ENCODE results near the gene HJURP.

Gene HJURP

GRCh38 chr2:233830111-233830802 lies 24.1 kb downstream of the HJURP start:
- no peak for DNase-seq

DNA sequence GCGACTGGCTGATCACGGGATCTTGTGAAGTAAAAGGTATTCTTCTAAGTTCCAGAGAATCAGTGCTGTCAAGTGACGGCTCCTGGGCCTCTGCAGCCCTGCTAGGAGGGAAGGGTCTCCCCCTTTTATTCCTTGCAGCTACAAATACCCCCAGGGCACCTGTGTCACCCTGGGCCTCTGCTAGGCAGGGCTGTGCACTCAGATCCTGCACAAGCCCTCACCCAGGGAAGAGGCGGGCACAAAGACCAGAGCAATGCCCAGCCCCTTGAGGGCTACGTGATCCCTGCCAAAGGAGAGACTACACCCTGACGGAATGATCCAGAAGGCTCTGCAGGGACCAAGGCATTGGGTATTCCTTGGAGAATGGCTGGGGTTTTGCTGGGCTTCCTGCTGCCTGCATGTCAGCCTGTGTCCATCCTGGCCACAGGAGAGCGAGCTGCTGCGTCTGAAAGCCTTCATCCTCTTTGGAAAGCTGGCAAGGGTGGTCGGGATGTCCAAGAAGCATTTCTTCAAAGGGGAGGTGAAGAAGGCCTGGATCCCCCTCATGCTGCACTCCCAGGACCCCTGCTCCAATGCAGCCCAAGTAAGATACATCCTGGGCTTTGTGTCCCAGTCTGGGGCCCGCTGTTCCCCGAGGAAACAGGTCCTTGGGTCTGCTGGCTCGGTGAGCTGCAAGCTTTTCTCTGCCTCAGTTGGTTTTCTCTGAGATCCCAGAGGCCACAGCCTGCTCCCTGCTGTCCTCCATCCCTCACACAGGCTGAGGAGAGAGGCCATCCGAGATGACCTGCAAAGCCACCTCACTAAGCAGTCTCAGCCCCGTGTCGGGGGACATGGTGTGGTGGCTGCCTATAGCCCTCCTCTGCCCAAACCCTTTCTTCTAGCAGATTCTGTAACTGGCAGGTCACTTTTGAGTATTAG lies 24.9 kb downstream of the HJURP start:
- DNase-seq, result no peak

DNA sequence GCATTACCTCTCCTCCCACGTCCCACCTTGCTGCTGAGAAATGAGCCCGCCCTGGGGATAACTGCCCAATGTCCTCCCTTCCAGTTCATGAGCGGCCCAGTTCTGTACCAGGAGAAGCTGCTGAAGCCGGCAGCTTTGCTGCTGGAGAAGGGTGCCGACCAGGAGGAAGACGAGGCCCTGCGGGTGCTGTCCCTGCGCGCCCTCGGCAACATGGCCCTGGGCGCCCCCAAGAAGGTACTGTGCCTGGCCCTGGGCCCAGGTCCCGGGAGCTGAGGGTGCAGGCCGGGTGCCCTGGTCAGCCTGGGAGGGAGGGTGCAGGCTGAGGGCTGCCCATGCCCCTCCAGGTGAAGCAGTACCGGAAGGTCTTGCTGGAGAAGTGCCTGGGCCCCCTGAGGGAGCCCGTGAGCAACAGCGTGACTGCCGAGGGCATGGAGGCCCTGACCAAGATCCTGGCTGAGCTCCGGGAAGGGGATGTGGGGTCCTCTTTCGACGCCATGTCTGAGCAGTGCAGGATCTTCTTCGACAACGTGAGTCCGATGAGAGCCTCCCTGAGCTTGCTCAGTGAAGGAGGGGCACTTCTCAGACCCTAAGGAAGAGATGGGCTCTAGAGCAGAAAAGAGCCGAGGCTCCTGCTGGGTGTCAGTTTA lies 25.7 kb downstream of the HJURP start:
- no peak for DNase-seq

GRCh38 chr2:233824373-233824772 lies 30.0 kb downstream of the HJURP start:
- no peak for DNase-seq

GRCh38 chr2:233823731-233824121 lies 30.6 kb downstream of the HJURP start:
- DNase-seq, result no peak

DNA sequence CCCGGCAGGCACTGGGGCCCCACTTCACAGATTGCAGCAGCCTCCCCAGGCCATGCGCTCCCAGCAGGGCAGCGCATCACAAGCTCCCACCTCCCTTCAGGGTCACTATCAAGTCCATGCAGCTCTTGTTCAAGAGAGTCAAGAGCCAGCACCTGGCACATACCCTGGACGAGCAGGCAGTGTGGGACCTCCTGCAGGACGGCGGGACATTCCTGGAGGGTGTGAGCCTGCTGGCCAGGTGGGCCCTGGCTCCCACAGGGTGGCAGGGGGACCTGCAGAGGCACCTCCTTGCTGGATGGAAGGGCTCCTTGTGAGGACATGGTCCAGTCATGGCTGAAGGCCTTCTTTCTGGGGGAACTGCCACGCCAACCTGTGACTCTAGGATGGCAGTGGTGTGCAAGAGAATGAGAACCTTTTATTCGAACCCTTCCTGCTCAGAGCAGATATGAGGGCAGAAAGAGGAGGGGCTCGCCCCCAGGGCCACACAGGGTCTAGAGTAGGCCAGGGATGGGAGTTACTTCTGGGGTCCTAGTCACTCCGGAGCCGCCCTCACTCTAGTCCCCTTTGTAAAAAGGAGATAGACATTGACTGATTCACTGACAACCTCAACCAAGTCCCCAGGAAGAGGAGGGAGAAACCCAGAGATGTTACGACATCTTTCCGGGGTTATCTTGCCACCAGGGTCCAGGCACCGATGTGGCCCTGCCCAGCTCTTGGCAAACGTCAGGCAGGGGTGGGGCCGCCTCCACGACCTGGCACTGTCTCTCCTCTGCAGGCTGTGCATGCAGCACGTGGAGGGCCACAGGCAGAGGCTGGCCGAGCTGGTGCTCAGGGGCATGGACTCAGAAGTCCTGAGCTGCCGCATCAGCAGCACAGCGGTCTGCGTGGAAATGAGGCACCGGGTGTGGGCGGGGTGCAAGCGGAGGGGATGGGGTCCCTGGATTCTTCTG lies 31.3 kb downstream of the HJURP start:
- DNase-seq, result no peak

- no peak for DNase-seq
Measured at GRCh38 chr2:233822101-233822771, 32.1 kb downstream of the HJURP start.

GRCh38 chr2:233821709-233822100 lies 32.6 kb downstream of the HJURP start:
- DNase-seq, result no peak

DNA sequence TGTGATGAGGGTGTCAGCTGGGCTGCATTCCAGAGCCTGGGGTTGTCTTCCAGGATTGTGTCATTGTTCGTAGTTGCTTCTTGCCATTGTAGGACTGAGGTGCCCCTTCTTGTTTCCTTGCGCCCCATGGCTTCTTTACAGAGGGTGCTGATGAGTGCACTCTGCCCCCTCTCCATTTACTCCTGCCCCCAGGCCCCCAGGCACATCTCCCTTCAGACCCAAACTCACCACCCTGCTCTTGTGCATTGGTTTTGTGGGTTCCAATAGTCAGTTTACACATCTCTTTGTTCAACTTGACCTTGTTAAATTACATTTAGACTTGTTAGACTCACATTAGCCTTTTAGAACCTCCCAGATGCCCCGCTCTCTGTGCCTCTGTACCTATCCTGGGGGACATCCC lies 33.1 kb downstream of the HJURP start:
- no peak for DNase-seq

DNA sequence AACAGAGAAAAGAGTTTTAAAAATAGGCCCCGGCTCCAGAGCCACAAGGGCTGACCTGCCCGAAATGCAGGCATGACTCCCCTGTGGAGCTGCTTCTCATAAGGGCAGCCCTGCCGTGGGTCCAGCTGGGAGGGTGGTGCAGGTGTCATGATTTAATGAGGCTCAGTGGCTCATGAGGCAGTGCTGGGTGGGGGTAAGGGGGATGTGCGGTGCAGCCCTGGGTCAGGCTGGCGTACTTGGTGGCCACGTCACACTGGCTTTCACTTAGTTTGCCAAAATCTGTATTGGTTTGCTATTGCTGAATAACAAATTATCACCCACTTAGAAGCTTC lies 33.6 kb downstream of the HJURP start:
- no peak for DNase-seq

- DNase-seq, result no peak
Measured at GRCh38 chr2:233819884-233820773, 34.2 kb downstream of the HJURP start.

DNA sequence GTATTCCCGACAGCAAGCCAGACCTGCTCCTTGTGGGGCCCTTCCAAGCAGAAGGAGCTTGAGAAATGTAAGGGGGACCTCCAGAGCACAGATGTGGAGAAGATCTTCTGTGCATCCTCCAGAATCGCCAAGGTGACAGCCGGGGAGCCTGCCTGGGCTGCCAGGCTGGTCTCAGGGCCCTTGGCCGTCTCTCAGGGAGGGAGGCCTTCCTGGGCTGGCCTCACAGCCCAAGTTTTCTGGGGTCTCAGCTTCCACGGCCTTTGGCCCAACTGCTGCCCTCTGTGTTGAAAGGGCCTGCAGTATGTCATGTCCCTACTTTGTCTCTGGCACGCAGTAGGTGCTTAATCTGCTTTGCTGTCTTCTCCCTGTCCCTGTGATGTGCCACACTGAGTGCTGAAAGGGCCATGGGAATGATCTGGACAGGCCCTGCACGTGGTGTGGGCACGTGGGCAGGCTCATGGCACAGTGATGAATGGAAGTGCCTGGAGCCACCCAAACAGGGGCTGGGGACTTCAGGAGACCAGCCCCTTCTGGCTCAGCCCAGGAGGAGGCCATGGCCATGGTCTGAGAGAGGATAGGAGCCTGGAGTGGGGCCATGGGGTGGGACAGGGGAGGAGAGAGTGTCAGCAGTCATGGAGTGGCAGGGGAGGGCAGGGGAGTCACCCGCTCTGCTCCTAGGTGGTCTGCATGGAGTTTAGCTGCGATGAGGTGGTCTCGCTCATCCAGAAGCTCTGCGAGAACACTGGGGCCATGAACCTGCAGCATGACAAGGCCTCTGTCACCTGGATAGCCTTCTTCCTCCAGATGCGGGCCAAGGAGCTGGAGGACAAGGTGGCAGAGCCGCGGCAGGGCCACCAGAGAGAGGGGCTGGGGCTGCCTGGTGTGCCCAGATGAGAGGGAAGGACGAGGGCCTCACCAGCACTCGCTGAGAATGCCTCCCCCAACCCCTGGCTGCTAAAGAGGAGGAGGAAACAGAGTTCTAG lies 35.4 kb downstream of the HJURP start:
- DNase-seq, result no peak

- DNase-seq, result no peak
Measured at GRCh38 chr2:233817995-233818638, 36.2 kb downstream of the HJURP start.

DNA sequence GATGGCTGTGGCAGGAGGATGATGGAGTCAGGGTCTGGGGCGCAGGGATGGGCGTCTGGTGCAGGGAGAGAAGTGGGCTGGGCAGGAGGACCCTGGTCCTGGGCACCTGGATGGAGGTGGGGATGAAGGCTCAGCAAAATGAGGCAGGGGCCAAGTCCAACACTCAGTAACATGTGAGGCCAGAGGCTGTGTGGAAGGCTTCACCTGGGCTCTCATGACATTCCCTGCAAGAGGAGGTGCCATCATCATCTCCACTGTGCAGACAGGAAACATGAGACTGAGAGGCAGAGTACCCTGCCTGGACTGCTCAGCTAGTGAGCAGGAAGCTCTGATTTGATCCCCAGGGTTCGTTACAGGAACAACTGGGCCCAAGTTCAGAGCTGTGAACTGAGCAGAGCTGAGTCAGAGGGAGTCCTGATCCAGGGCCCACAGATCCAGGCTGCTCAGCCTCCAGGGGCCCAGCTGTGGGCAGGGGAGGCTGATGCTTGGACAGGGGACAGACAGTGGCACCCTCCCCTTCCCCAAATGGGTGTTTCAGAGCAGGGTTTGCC lies 36.9 kb downstream of the HJURP start:
- no peak for DNase-seq

GRCh38 chr2:233816771-233817170 lies 37.6 kb downstream of the HJURP start:
- no peak for DNase-seq

DNA sequence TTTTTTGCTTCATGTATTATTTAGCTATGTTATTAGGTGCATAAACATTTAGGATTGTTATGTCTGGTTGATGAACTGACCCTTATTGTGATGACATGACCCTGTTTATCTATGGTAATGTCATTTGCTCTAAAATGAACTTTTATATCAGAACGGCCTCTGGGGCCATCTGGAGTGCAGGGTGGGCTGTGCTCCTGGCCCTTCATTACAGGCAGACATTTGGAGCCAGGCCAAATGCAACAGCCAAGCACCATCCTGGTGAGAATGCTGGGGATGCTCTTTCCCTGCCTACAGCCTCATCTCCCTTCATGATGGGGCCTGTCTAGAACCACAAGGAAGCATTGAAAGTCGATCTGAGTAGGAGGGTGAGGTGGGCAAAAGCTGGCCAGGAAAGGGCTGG lies 38.0 kb downstream of the HJURP start:
- peak; percentile 70 for DNase-seq

GRCh38 chr2:233815861-233816260 lies 38.5 kb downstream of the HJURP start:
- DNase-seq, result no peak

DNA sequence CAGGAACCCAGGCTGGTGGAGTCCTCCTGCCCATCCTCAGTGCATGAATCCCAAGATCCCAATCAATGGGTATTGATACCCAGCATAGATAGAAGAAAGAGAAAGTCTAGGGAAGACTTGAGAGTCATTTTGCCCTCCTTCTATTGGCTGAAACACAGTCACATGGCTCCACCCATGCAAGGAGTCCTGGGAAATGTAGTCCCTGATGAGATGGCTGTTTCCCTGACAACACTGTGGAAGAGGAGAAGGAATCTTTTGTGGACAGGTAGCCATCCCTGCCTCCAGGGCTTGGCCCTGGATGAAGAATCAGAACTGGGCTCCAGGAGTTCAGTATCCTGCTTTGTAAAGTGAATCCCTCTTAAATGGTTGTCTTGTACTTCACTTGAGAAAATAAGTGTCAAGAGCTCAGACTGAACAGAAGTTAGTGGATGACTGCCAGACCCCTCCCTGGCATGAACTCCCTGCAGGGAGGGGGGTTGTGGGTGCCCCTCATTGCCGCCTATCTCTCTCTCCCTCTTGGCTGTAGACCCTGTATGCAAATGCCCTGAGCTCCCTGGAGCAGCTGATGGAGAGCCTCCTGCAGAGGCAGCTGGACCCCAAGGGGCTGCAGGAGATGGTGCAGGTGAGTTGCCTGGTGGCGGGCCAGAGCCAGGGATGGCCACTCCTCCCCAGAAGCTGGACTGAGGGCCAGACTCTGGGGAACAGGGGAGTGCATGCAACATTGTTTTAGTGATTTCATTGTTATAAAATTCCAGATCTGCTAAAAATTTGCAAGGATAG lies 40.1 kb downstream of the HJURP start:
- DNase-seq, result no peak

All from NCI-H1694 treated with DMSO at 0.1 percent for 48 hours (cell line).